Upper lobe of left lung (tissue), 4 donors: ENCODE measurements around the gene MALRD1.

Source experiments
- CTCF ChIP-seq, 6 experiments: fragments of 450-650 bp in 4 of 6; fragments of 200-600 bp in 2 of 6; sonication (generic) in 2 of 6; IDR thresholded peaks; one replicate each; pipeline ENCODE4 v1.5.1; 2016 to 2019; ENCODE audit warnings: antibody characterized with exemption in 6 of 6
- EP300 ChIP-seq, 4 donors: sonication (generic); formaldehyde crosslinking; IDR thresholded peaks; one replicate each; pipeline ENCODE4 v1.5.1; 2017; ENCODE audit warnings: antibody characterized with exemption in 4 of 4, control low read depth in 2 of 4
- POLR2A ChIP-seq, 4 donors: fragments of 450-650 bp; IDR thresholded peaks; one replicate each; pipeline ENCODE4 v1.5.1; 2016 to 2017; ENCODE audit warnings: antibody characterized with exemption in 4 of 4, mild to moderate bottlenecking in 2 of 4
- POLR2AphosphoS5 ChIP-seq, 2 donors: sonication (generic); formaldehyde crosslinking; IDR thresholded peaks; one replicate each; pipeline ENCODE4 v1.5.1; 2017; ENCODE audit warnings: antibody characterized with exemption in 2 of 2

- no peak for TF ChIP-seq CTCF (IDR thresholded peaks at IDR 0.05)
- TF ChIP-seq POLR2A (IDR thresholded peaks at IDR 0.05), result no peak
- TF ChIP-seq POLR2AphosphoS5 (IDR thresholded peaks at IDR 0.05), result no peak
- TF ChIP-seq EP300 (IDR thresholded peaks at IDR 0.05), result no peak
Measured at GRCh38 chr10:19701427-19702052, 652.9 kb downstream of the MALRD1 start.
